PC-9 (cell line): Measurements from ENCODE around the gene GPR50. TPM values are rescaled to one million over a fixed set of nuclear protein-coding genes. Genes with fewer than 3 reads are reported as not detected.

ENCODE experiments used
- BruUV-seq: library from RNA; stranded (reverse); fragments of 400-500 nt; replicated peaks from 2 replicates; lab custom pipeline; 2021; lab: Mats Ljungman, UMichigan
- CTCF ChIA-PET: fragments of 300-600 bp; sonication (Branson Sonifier 250); formaldehyde crosslinking; loops from one replicate; lab custom pipeline; 2022; ENCODE audit warnings: antibody characterized with exemption; lab: Charles Lee
- POLR2A ChIA-PET: fragments of 300-600 bp; sonication (Branson Sonifier 250); formaldehyde crosslinking; loops from one replicate; lab custom pipeline; 2022; ENCODE audit warnings: antibody characterized with exemption; ENCODE audit not compliant: unreplicated experiment; lab: Charles Lee
- DNase-seq, 2 experiments: peaks; one replicate each; pipeline versions ENCODE4 v3.0.0 to v3.0.0-alpha.2; 2015 to 2022; ENCODE audit warnings: mixed read lengths in 1 of 2
- H2AFZ ChIP-seq: fragments of 200-600 bp; sonication (generic); 2 replicates; pipeline ENCODE4 v1.8.1; 2017; ENCODE audit warnings: antibody characterized with exemption
- H3F3A ChIP-seq: fragments of 200-600 bp; sonication (generic); 2 replicates; pipeline ENCODE4 v1.8.1; 2017; ENCODE audit warnings: antibody characterized with exemption, mild to moderate bottlenecking, low read depth; ENCODE audit not compliant: insufficient read depth
- H3K27ac ChIP-seq: fragments of 200-600 bp; sonication (generic); 2 replicates; pipeline ENCODE4 v1.6.1; 2016; ENCODE audit warnings: mixed run types
- H3K27me3 ChIP-seq: fragments of 200-600 bp; sonication (generic); 2 replicates; pipeline ENCODE4 v1.6.1; 2016; ENCODE audit warnings: low read depth, mixed run types; ENCODE audit not compliant: insufficient read depth
- H3K36me3 ChIP-seq: fragments of 200-600 bp; sonication (generic); 2 replicates; pipeline ENCODE4 v1.6.1; 2016; ENCODE audit warnings: low read depth, mixed run types
- H3K4me1 ChIP-seq: fragments of 200-600 bp; sonication (generic); replicated peaks from 2 replicates; pipeline ENCODE4 v1.6.1; 2016; ENCODE audit warnings: mixed run types; ENCODE audit not compliant: insufficient read depth
- H3K4me2 ChIP-seq: fragments of 200-600 bp; sonication (generic); 2 replicates; pipeline ENCODE4 v1.6.1; 2017; ENCODE audit warnings: mixed run types
- H3K4me3 ChIP-seq: fragments of 200-600 bp; sonication (generic); 2 replicates; pipeline ENCODE4 v1.6.1; 2016; ENCODE audit warnings: mixed run types
- H3K79me2 ChIP-seq: fragments of 200-600 bp; sonication (generic); 2 replicates; pipeline ENCODE4 v1.6.1; 2017; ENCODE audit warnings: low read depth, mixed run types
- H3K9me2 ChIP-seq: fragments of 200-600 bp; sonication (generic); 2 replicates; pipeline ENCODE4 v1.8.1; 2017; ENCODE audit warnings: mild to moderate bottlenecking; ENCODE audit not compliant: insufficient read depth
- H3K9me3 ChIP-seq: fragments of 200-600 bp; sonication (generic); 2 replicates; pipeline ENCODE4 v1.8.1; 2016; ENCODE audit warnings: low read depth; ENCODE audit not compliant: insufficient read depth
- H4K20me1 ChIP-seq: fragments of 200-600 bp; sonication (generic); 2 replicates; pipeline ENCODE4 v1.8.1; 2017; ENCODE audit not compliant: insufficient read depth
- EZH2 ChIP-seq: fragments of 200-600 bp; sonication (generic); IDR thresholded peaks from 2 replicates; pipeline ENCODE4 v1.8.0; 2017; ENCODE audit warnings: antibody characterized with exemption, low read depth
- intact Hi-C: fragments of 100-400 bp; cut with micrococcal nuclease; formaldehyde crosslinking; loops from one replicate; pipeline ENCODE4 v1.10.0; 2022; ENCODE audit not compliant: unreplicated experiment
- total RNA-seq: library from RNA; stranded (reverse); gene quantifications from 2 replicates; pipeline ENCODE4 v1.2.3, GENCODE V29; 2021
- TF ChIP-seq, protein P1 (sequence below): fragments of 200-600 bp; sonication (generic); conservative IDR thresholded peaks from 2 replicates; pipeline ENCODE4 v1.6.1; 2017; ENCODE audit warnings: mixed run types, antibody characterized with exemption, mild to moderate bottlenecking, moderate library complexity

GPR50 gene
- total RNA-seq, 1 experiment from 2014 or later: not detected

GRCh38 chrX:151183233-151183753, 6.9 kb downstream of the GPR50 start:
- H3K79me2 ChIP-seq: no peaks in the 10 kb centered on the region
- ChIA-PET POLR2A (no interaction called here), CTCF (no interaction called here)
- peaks cover 72% of the 10 kb centered on the region for H3K27me3 ChIP-seq
- DNase-seq: no peak
- H3F3A ChIP-seq: no peaks in the 10 kb centered on the region
- no peak overlapping the region for H3K4me2 ChIP-seq
- intact Hi-C loops: no loop called here
- BruUV-seq: no TSS peak
- H3K27ac ChIP-seq: no peak overlapping the region
- H3K9me3 ChIP-seq: no peaks in the 10 kb centered on the region
- no peaks in the 10 kb centered on the region for H4K20me1 ChIP-seq
- no peaks in the 10 kb centered on the region for H3K9me2 ChIP-seq
- H2AFZ ChIP-seq: 0 out of 2 replicates have a peak overlapping the region, but pooled peaks have one; percentile 35
- no peak overlapping the region for H3K4me3 ChIP-seq
- no peaks in the 10 kb centered on the region for H3K36me3 ChIP-seq
- H3K4me1 ChIP-seq: no peaks in the 10 kb centered on the region
- TF ChIP-seq EZH2: no peak
- TF ChIP-seq, protein P1, sequence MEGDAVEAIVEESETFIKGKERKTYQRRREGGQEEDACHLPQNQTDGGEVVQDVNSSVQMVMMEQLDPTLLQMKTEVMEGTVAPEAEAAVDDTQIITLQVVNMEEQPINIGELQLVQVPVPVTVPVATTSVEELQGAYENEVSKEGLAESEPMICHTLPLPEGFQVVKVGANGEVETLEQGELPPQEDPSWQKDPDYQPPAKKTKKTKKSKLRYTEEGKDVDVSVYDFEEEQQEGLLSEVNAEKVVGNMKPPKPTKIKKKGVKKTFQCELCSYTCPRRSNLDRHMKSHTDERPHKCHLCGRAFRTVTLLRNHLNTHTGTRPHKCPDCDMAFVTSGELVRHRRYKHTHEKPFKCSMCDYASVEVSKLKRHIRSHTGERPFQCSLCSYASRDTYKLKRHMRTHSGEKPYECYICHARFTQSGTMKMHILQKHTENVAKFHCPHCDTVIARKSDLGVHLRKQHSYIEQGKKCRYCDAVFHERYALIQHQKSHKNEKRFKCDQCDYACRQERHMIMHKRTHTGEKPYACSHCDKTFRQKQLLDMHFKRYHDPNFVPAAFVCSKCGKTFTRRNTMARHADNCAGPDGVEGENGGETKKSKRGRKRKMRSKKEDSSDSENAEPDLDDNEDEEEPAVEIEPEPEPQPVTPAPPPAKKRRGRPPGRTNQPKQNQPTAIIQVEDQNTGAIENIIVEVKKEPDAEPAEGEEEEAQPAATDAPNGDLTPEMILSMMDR: no peak

DNA sequence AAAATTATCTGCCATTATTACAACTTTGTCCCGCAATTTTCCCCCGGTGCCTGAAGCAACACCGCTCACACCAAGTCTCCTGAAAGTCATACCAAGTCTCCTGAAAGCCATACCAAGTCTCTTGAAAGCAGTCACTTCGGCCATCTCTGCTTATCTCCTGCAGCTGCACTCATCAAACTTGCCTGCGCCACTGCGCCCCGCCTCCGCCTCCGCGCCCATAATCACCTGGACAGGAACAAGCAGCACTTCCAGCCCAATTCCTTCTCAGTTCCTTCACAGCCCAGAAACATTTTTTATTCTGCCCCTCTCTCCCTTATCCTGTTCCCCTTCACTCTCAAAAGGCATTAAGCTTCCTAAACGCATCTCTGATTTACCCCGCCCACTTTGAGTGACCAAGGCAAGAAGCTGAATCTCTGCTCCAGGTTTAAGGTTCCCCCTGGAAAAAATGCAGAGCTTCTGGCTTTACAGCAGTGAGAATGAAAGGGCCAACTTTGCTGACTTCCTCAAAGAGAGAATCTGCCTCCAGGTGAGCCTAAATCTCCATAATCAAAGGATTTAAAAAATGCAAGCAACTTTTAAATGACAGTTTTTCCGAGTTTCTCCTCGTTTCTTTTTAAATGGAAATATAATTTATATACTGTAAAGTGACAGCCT, 7.7 kb downstream of the GPR50 start:
- POLR2A ChIA-PET: no interaction called here
- CTCF ChIA-PET: no interaction called here
- no peaks in the 10 kb centered on the region for H3F3A ChIP-seq
- H3K4me3 ChIP-seq: no peak overlapping the region
- H2AFZ ChIP-seq: peak overlapping the region; percentile 35; the same call in 1 of the 2 replicates
- H3K79me2 ChIP-seq: no peaks in the 10 kb centered on the region
- no peak overlapping the region for H3K27ac ChIP-seq
- no peaks in the 10 kb centered on the region for H3K4me1 ChIP-seq
- no peak for DNase-seq
- H3K36me3 ChIP-seq: no peaks in the 10 kb centered on the region
- H3K9me2 ChIP-seq: no peaks in the 10 kb centered on the region
- no TSS peak for BruUV-seq
- peaks cover 69% of the 10 kb centered on the region for H3K27me3 ChIP-seq
- no peak overlapping the region for H3K4me2 ChIP-seq
- intact Hi-C loops: no loop called here
- H4K20me1 ChIP-seq: no peaks in the 10 kb centered on the region
- TF ChIP-seq EZH2: no peak
- TF ChIP-seq, protein P1: no peak
- no peaks in the 10 kb centered on the region for H3K9me3 ChIP-seq

GRCh38 chrX:151184705-151185104, 8.3 kb downstream of the GPR50 start:
- Histone ChIP-seq H4K20me1 (no peaks in the 10 kb centered on the region), H3F3A (no peaks in the 10 kb centered on the region), H2AFZ (no peak overlapping the region), H3K27me3 (peaks cover 71% of the 10 kb centered on the region), H3K27ac (no peak overlapping the region), H3K79me2 (no peaks in the 10 kb centered on the region), H3K9me2 (no peaks in the 10 kb centered on the region), H3K4me1 (no peaks in the 10 kb centered on the region), H3K36me3 (no peaks in the 10 kb centered on the region), H3K9me3 (no peaks in the 10 kb centered on the region), H3K4me2 (no peak overlapping the region), H3K4me3 (no peak overlapping the region)
- TF ChIP-seq, protein P1: no peak
- no peak for TF ChIP-seq EZH2
- CTCF ChIA-PET: no interaction called here
- POLR2A ChIA-PET: no interaction called here
- intact Hi-C loops: no loop called here
- no peak for DNase-seq
- no TSS peak for BruUV-seq
